ENCODE data around the gene CRYGN.

Gene CRYGN

DNA sequence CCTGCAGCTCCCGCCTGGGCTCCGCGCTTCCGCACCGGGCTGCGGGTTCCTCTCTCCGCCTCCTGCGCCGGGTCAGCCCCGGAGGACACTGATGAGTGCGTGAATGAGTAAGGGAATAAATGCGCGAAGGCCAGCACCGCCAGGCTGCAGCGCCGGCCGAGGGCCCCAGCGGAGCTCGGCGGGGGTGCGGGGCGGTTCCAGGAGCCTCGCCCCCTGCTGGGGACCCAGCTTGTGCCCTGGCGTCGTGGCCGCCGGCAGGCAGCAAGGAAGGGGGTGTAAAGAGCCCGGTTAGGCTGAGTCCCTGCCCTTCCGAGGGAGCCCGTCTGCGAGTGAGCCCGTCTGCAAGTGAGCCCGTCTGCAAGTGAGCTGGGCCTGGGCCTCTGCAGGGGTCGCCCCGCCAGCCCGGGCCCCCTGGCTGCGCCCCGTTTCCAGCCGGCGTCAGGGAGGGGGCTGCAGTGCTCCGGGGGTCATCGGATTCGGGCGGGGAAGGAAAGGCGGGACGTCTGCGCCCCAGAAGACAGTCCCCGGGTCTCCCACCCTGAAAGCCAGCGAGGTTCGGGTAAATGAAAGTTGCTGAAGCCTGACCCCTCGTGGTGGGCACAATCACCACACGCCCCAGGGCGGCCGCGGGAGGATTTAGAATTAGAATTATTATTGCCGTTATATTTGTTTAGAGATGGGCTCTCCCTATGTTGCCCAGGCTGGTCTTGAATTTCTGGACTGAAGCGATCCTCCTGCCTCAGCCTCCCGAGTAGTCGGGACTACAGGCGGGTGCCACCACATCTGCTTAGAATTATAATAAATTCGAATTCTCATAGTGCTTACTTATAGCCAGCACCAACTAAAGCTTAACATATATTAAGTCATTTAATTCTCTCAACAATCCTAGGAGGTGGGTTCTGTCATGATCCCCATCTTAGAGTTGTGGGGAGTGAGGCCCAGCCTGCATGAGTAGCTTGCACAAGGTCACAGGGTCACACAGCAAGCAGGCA, 8.6 kb upstream of the CRYGN start:
- TF ChIP-seq, protein P1, sequence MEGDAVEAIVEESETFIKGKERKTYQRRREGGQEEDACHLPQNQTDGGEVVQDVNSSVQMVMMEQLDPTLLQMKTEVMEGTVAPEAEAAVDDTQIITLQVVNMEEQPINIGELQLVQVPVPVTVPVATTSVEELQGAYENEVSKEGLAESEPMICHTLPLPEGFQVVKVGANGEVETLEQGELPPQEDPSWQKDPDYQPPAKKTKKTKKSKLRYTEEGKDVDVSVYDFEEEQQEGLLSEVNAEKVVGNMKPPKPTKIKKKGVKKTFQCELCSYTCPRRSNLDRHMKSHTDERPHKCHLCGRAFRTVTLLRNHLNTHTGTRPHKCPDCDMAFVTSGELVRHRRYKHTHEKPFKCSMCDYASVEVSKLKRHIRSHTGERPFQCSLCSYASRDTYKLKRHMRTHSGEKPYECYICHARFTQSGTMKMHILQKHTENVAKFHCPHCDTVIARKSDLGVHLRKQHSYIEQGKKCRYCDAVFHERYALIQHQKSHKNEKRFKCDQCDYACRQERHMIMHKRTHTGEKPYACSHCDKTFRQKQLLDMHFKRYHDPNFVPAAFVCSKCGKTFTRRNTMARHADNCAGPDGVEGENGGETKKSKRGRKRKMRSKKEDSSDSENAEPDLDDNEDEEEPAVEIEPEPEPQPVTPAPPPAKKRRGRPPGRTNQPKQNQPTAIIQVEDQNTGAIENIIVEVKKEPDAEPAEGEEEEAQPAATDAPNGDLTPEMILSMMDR (conservative IDR thresholded peaks at IDR 0.05; ENCODE audit: low read depth, low read length), result peak; percentile 85
- DNase-seq (ENCODE audit: low read depth), result peak; percentile 79
- peak overlapping the region; percentile 53 for H3K4me3 ChIP-seq (ENCODE audit: low read depth, low read length)

DNA sequence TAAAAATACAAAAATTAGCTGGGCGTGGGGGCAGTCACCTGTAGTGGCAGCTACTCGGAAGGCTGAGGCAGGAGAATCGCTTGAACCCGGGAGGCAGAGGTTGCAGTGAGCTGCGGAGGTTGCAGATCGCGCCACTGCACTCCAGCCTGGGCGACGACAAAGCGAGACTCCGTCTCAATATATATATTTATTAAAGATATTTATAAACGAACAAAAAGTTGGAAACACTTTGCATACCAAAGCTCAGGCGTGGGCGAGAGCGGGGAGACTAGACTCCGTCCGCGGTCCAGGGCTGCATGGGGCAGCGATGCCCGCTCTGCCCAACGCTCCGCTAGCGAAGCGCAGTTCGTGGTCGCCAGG, 7.9 kb upstream of the CRYGN start:
- DNase-seq (ENCODE audit: low read depth), result no peak
- TF ChIP-seq, protein P1 (conservative IDR thresholded peaks at IDR 0.05; ENCODE audit: low read depth, low read length), result no peak
- H3K4me3 ChIP-seq (ENCODE audit: low read depth, low read length), result peak overlapping the region; percentile 53

DNA sequence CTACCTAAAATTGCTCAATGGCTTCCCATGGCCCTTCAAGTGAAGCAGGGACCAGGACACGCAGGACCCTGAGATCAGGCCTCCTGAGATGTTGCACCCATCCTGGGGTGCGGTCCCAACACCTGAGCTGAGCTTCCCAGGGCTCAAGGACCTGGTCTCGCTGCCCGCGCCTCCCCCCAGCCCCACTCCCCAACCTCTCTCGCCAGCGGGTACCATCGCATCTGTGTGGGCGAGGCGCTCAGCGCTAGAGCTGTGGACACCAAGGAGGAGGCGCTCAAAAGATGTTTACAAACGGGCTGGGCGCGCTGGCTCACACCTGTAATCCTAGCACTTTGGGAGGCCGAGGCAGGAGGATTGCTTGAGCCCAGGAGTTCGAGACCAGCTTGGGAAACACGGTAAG, 7.4 kb upstream of the CRYGN start:
- H3K4me3 ChIP-seq (ENCODE audit: low read depth, low read length), result no peak overlapping the region
- no peak for DNase-seq (ENCODE audit: low read depth)
- TF ChIP-seq, protein P1 (conservative IDR thresholded peaks at IDR 0.05; ENCODE audit: low read depth, low read length), result no peak

DNA sequence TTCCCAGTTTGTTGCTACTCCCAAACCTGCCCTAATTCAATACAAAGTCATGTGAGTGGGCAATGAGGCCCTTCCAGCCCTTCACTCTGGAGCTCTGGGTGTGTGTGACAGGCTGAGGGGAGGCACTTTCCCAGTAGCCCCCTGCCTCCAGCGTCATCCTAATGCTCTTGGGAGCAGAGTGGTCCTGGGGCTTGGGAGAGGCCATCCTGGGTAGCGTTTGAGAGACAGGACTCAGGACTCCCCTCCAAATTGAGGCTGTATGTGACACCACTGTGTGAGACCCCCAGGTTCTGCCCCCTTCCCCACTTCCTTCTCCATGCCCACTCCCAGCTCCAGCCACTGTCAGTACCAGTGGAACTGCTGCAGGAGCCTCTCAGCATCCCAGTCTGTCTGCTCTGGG, 6.5 kb upstream of the CRYGN start:
- TF ChIP-seq, protein P1 (conservative IDR thresholded peaks at IDR 0.05; ENCODE audit: low read depth, low read length), result no peak
- no peak for DNase-seq (ENCODE audit: low read depth)
- H3K4me3 ChIP-seq (ENCODE audit: low read depth, low read length), result no peak overlapping the region

DNA sequence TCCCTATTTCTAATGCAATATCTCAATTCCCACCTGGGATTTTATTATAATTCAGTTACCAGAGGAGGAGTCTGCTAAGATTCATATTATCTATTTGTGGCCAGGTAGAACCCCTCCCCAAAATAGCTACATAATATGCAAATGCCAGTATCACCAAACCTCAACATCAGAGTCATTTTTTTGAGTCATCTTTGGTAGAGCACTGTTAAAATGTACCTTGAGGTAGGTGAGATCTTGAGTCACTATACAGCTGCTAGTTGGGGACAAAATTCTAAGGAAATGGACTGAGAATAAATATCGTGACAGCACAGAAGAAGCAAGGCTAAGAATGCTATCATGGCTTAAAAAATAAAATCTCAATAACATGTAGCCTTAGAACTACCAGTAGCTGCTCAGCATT, 4.7 kb upstream of the CRYGN start:
- H3K4me3 ChIP-seq (ENCODE audit: low read depth, low read length), result no peak overlapping the region
- no peak for DNase-seq (ENCODE audit: low read depth)
- TF ChIP-seq, protein P1 (conservative IDR thresholded peaks at IDR 0.05; ENCODE audit: low read depth, low read length), result no peak

DNA sequence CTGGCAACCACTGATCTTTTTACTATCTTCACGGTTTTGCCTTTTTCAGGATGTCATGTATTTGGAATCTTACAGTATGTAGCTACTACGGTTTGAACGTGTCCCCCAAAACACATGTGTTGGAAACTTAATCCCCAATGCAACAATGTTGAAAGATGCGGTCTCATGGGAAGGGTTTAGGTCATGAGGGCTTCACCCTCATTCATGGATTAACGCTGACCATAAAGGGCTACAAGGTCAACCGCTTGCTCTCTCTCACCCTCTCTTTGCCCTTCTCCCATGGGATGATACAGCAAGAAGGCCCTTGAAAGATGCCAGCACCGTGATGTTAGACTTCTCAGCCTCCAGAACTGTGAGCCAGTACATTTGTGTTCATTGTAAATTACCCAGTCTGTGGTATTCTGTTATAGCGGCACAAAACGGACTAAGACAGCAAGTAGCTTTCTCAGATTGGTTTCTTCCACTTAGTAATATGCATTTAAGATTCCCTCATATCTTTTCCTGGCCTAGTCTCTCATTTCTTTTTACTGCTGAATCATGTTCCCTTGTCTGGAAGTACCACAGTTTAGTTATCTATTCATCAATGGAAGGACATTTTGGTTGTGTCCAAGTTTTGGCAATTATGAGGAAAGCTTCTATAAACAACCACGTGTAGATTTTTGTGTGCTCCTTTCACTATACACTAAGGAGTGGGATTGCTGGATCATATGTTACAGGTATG, 3.0 kb upstream of the CRYGN start:
- no peak for DNase-seq (ENCODE audit: low read depth)
- TF ChIP-seq, protein P1 (conservative IDR thresholded peaks at IDR 0.05; ENCODE audit: low read depth, low read length), result no peak
- no peak overlapping the region for H3K4me3 ChIP-seq (ENCODE audit: low read depth, low read length)

Measured in choroid plexus epithelial cell (primary cell).